CD8-positive, alpha-beta memory T cell (primary cell): Measurements from ENCODE around the gene ALPL. TPM values are rescaled to one million over a fixed set of nuclear protein-coding genes. Genes with fewer than 3 reads are reported as not detected.

ENCODE experiments used
- CTCF ChIA-PET: fragments of 350-600 bp; sonication (Branson Sonifier 250); formaldehyde crosslinking; loops from one replicate; lab custom pipeline; 2021; ENCODE audit warnings: antibody characterized with exemption; lab: Charles Lee
- POLR2A ChIA-PET: fragments of 350-600 bp; sonication (Branson Sonifier 250); formaldehyde crosslinking; loops from one replicate; lab custom pipeline; 2021; ENCODE audit warnings: antibody characterized with exemption; lab: Charles Lee
- DNase-seq, 5 donors: peaks; one replicate each; pipeline versions ENCODE4 v3.0.0 to v3.0.0-alpha.2; 2020 to 2022; ENCODE audit warnings: mixed read lengths in 1 of 5
- H3K27ac ChIP-seq: one replicate; pipeline ENCODE4 v1.7.0; 2013; ENCODE audit warnings: low read depth, mild to moderate bottlenecking, low read length, moderate library complexity
- H3K27me3 ChIP-seq: 2 replicates; pipeline ENCODE4 v1.7.0; 2013; ENCODE audit warnings: low read length, mild to moderate bottlenecking; ENCODE audit not compliant: insufficient read depth, poor library complexity, severe bottlenecking
- H3K36me3 ChIP-seq: 2 replicates; pipeline ENCODE4 v1.7.0; 2013; ENCODE audit warnings: mild to moderate bottlenecking, low read length, moderate library complexity; ENCODE audit not compliant: insufficient read depth
- H3K4me1 ChIP-seq: 2 replicates; pipeline ENCODE4 v1.7.0; 2013; ENCODE audit warnings: mild to moderate bottlenecking, low read length, moderate library complexity; ENCODE audit not compliant: insufficient read depth
- H3K4me3 ChIP-seq: 2 replicates; pipeline ENCODE4 v1.7.0; 2013; ENCODE audit warnings: mild to moderate bottlenecking, low read length
- H3K9me3 ChIP-seq: 2 replicates; pipeline ENCODE4 v1.7.0; 2013; ENCODE audit warnings: mild to moderate bottlenecking, low read length
- H3K27ac Mint-ChIP-seq, 8 donors: one replicate each; pipeline ENCODE4 v1.8.0; 2020 to 2021; ENCODE audit warnings: mixed read lengths in 8 of 8, mild to moderate bottlenecking in 6 of 8, inconsistent platforms in 3 of 8, moderate library complexity in 3 of 8
- H3K27me3 Mint-ChIP-seq, 2 donors: one replicate each; pipeline ENCODE4 v1.8.0; 2020 to 2021; ENCODE audit warnings: mixed read lengths in 2 of 2, mild to moderate bottlenecking in 1 of 2, moderate library complexity in 1 of 2
- H3K36me3 Mint-ChIP-seq, 3 donors: one replicate each; pipeline ENCODE4 v1.8.0; 2020 to 2021; ENCODE audit warnings: mixed read lengths in 3 of 3, inconsistent platforms in 1 of 3, mild to moderate bottlenecking in 1 of 3
- H3K4me1 Mint-ChIP-seq, 3 donors: one replicate each; pipeline ENCODE4 v1.8.0; 2020 to 2021; ENCODE audit warnings: mixed read lengths in 3 of 3, inconsistent platforms in 1 of 3, mild to moderate bottlenecking in 1 of 3
- H3K4me3 Mint-ChIP-seq, 7 donors: one replicate each; pipeline ENCODE4 v1.8.0; 2020 to 2021; ENCODE audit warnings: mixed read lengths in 7 of 7, mild to moderate bottlenecking in 6 of 7, moderate library complexity in 4 of 7, inconsistent platforms in 2 of 7
- H3K9me3 Mint-ChIP-seq, 5 donors: one replicate each; pipeline ENCODE4 v1.8.0; 2020 to 2022; ENCODE audit warnings: mixed read lengths in 5 of 5, mild to moderate bottlenecking in 3 of 5, moderate library complexity in 2 of 5, inconsistent platforms in 1 of 5
- polyA plus RNA-seq: library from polyadenylated mRNA; unstranded; fragments of 300-500 nt; fragmentation: Illumina TruSeq; gene quantifications from one replicate; pipeline ENCODE4 v1.2.3, GENCODE V29; 2021
- total RNA-seq, 2 experiments: library from RNA; stranded (reverse); gene quantifications; one replicate each; pipeline ENCODE4 v1.2.3, GENCODE V29; 2021

ALPL gene
- total and polyA plus RNA-seq, 3 experiments from 2014 or later: not detected

DNA sequence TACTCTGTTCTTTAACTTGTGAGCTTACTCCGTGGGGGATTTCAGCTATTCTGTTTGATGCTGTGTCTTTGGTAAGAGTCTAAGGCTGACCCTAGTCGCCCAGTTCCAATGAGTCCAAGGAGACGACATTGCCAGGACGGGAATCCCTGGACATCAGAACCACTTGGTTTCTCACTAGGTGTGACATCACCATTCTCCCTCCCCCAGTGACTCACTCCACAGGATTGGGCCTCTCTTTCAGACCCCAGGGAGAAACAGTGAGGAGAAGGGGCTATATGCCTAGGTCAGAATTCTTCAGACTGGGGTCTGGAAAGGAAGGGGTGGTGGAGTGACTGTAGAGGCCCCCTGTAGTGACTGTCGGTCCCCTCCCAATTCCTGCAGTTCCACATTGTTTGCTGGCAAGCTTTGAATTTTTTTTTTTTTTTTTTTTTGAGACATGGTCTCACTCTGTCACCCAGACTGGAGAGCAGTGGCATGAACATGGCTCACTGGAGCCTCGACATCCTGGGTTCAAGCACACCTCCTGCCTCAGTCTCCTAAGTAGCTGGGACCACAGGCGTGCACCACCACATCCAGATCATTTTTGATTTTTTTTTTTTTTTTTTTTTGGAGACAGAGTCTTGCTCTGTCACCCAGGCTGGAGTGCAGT lies 21.3 kb downstream of the ALPL start:
- peak in 1 of 5 donors; percentile 19 for DNase-seq
- ChIA-PET POLR2A (no interaction called here), CTCF (no interaction called here)
- peaks cover 0 to 6% (median 5%) of the 10 kb centered on the region in 3 donors for H3K4me1 Mint-ChIP-seq
- no peak overlapping the region for H3K4me3 ChIP-seq
- H3K9me3 ChIP-seq: no peaks in the 10 kb centered on the region
- no peaks in the 10 kb centered on the region for H3K4me1 ChIP-seq
- H3K4me3 Mint-ChIP-seq: no peak overlapping the region
- H3K27me3 ChIP-seq: no peaks in the 10 kb centered on the region
- H3K27me3 Mint-ChIP-seq: peaks cover 16 to 19% of the 10 kb centered on the region in 2 donors
- H3K27ac ChIP-seq: no peak overlapping the region
- H3K27ac Mint-ChIP-seq: no peak overlapping the region
- H3K9me3 Mint-ChIP-seq: no peaks in the 10 kb centered on the region
- H3K36me3 ChIP-seq: no peaks in the 10 kb centered on the region
- no peaks in the 10 kb centered on the region for H3K36me3 Mint-ChIP-seq

DNA sequence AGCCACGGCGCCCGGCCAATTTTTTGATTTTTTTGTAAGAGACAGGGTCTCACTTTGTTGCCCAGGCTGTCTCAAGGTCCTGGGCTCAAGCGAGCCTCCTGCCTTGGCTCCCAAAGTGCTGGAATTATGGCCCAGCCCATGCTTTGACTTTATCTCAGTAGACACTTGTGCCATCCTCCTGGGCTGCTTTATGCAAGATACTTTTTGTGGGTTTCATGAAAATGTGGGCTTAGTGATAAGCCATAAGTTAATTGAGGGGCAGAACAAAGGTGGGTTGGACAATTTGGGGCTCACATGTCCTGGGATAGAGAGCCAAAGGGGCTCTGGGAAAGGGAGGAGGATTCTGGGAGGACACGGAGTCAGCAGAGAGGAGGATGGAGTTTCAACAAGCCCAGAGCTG lies 22.0 kb downstream of the ALPL start:
- no peak for DNase-seq
- H3K4me3 Mint-ChIP-seq: no peak overlapping the region
- H3K27me3 Mint-ChIP-seq: peaks cover 16 to 19% of the 10 kb centered on the region in 2 donors
- no peaks in the 10 kb centered on the region for H3K36me3 Mint-ChIP-seq
- no peaks in the 10 kb centered on the region for H3K36me3 ChIP-seq
- ChIA-PET CTCF (no interaction called here), POLR2A (no interaction called here)
- peaks cover 0 to 6% (median 5%) of the 10 kb centered on the region in 3 donors for H3K4me1 Mint-ChIP-seq
- no peak overlapping the region for H3K27ac ChIP-seq
- H3K27me3 ChIP-seq: no peaks in the 10 kb centered on the region
- no peaks in the 10 kb centered on the region for H3K9me3 Mint-ChIP-seq
- no peak overlapping the region for H3K4me3 ChIP-seq
- H3K9me3 ChIP-seq: no peaks in the 10 kb centered on the region
- H3K4me1 ChIP-seq: no peaks in the 10 kb centered on the region
- peak overlapping the region in 1 of 8 donors; percentile 55 for H3K27ac Mint-ChIP-seq

DNA sequence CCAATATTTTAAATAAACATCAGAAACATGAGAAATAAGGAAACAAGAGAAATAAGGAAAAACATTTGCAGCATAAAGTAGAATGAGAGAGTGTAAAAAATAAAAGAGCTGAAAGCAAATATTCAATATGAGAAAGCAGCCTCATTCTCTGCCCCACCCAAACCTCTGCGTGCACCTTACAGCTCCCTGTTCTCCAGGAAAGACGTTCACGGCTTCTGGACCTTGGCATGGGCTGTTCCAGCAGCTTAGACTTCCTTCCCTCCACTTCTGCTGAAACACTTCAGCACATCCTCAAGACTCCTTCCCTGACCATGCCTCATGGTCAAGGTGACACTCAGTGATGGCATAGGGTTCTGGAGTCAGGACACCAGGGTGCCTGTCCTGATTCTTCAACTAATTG lies 23.3 kb downstream of the ALPL start:
- Mint-ChIP-seq H3K4me1 (no peaks in the 10 kb centered on the region), H3K9me3 (no peaks in the 10 kb centered on the region), H3K27me3 (peaks cover 16 to 19% of the 10 kb centered on the region in 2 donors), H3K4me3 (no peak overlapping the region), H3K36me3 (no peaks in the 10 kb centered on the region), H3K27ac (no peak overlapping the region)
- Histone ChIP-seq H3K4me1 (no peaks in the 10 kb centered on the region), H3K9me3 (no peaks in the 10 kb centered on the region), H3K27ac (no peak overlapping the region), H3K4me3 (no peak overlapping the region), H3K27me3 (no peaks in the 10 kb centered on the region), H3K36me3 (no peaks in the 10 kb centered on the region)
- ChIA-PET CTCF (no interaction called here), POLR2A (no interaction called here)
- no peak for DNase-seq

DNA sequence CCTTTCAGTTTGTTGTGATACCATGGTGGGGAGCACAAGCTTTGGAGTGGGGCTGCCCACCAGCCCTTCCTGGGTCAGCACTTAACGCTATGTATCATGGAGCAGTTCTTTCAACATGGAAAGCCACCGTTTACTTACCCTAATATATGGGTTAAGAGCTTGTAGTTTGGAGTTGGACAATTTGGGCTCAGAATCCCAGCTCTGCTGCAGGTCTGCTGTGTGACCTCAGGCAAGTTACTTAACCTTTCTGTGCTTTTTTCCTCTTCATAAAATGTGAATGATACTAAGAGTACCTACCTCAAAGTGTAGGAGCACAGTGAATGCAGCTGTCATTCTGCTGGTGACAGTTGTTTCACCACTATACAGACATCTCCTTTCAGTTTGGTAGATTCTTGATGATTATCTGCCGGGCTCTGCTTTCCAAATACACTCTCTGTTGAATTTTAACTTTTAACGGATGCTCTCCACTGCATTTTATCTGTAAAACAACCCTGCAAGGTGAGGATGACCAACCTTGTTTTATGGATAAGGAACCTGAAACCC lies 23.8 kb downstream of the ALPL start:
- no peak overlapping the region for H3K27ac Mint-ChIP-seq
- no peaks in the 10 kb centered on the region for H3K9me3 Mint-ChIP-seq
- H3K36me3 Mint-ChIP-seq: no peaks in the 10 kb centered on the region
- no peaks in the 10 kb centered on the region for H3K36me3 ChIP-seq
- no peak for DNase-seq
- no peak overlapping the region for H3K4me3 ChIP-seq
- H3K4me1 Mint-ChIP-seq: no peaks in the 10 kb centered on the region
- H3K27ac ChIP-seq: no peak overlapping the region
- CTCF ChIA-PET: no interaction called here
- H3K9me3 ChIP-seq: no peaks in the 10 kb centered on the region
- POLR2A ChIA-PET: no interaction called here
- H3K27me3 ChIP-seq: no peaks in the 10 kb centered on the region
- no peak overlapping the region for H3K4me3 Mint-ChIP-seq
- H3K27me3 Mint-ChIP-seq: peaks cover 20 to 25% of the 10 kb centered on the region in 2 donors
- no peaks in the 10 kb centered on the region for H3K4me1 ChIP-seq

DNA sequence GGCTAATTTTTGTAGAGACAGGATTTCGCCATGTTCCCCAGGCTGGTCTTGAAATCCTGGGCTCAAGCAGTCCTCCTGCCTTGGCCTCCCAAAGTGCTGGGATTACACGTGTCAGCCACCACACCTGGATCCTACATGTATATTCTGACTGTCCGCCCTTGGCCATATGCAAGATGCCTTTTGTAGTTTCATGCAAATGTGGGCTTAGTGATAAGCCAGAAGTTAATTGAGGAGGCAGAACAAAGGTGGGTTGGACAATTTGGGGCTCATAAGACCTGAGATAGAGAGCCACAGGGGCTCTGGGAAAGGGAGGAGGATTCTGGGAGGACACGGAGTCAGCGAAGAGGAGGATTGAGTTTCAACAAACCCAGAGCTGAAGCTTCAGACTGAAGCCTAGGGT lies 24.9 kb downstream of the ALPL start:
- H3K27ac Mint-ChIP-seq: no peak overlapping the region
- no peaks in the 10 kb centered on the region for H3K9me3 Mint-ChIP-seq
- peaks cover 23 to 36% of the 10 kb centered on the region in 2 donors for H3K27me3 Mint-ChIP-seq
- ChIA-PET POLR2A (no interaction called here), CTCF (no interaction called here)
- H3K4me3 Mint-ChIP-seq: no peak overlapping the region
- no peaks in the 10 kb centered on the region for H3K4me1 Mint-ChIP-seq
- no peak overlapping the region for H3K27ac ChIP-seq
- H3K4me1 ChIP-seq: no peaks in the 10 kb centered on the region
- no peaks in the 10 kb centered on the region for H3K36me3 Mint-ChIP-seq
- H3K27me3 ChIP-seq: no peaks in the 10 kb centered on the region
- no peak overlapping the region for H3K4me3 ChIP-seq
- no peaks in the 10 kb centered on the region for H3K9me3 ChIP-seq
- no peak for DNase-seq
- H3K36me3 ChIP-seq: no peaks in the 10 kb centered on the region

DNA sequence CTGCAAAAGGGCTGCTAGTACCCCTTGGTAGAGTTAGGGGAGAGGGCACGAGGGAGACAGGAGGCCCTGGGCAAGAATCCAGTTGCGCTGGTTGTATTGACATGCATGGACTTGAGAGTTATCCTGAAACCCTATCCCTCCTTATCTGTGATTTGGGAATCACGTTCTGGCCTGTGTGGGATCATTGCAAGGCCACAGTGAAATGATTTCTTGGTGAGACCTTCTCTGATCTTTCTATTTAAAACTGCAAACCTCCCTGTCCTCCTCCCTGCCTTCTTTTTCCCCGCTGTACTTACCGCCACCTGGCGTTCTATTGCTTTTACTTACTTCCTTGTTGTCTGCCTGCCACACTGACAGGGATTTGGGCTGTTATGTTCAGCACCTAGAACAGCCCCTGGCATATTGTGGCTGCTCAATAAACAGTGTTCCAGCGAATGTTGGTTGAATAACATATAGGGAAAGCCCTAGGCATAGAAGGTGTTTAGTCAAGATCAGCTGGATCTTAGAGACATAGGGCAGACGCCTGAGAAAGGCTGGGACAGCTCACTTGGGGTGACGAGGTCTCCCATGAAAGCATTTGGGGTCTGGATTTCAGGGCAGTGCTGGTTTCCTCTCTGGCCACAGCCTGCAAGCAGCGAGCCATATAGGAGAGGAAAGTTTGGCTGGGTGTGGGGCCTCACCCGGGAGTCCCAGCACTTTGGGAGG lies 25.6 kb downstream of the ALPL start:
- Histone ChIP-seq H3K27me3 (no peaks in the 10 kb centered on the region), H3K9me3 (no peaks in the 10 kb centered on the region), H3K4me1 (no peaks in the 10 kb centered on the region), H3K36me3 (no peaks in the 10 kb centered on the region), H3K4me3 (no peak overlapping the region), H3K27ac (no peak overlapping the region)
- ChIA-PET CTCF (no interaction called here), POLR2A (no interaction called here)
- no peak overlapping the region for H3K27ac Mint-ChIP-seq
- DNase-seq: no peak
- H3K4me1 Mint-ChIP-seq: no peaks in the 10 kb centered on the region
- H3K27me3 Mint-ChIP-seq: peaks cover 23 to 37% of the 10 kb centered on the region in 2 donors
- no peaks in the 10 kb centered on the region for H3K36me3 Mint-ChIP-seq
- H3K4me3 Mint-ChIP-seq: no peak overlapping the region
- no peaks in the 10 kb centered on the region for H3K9me3 Mint-ChIP-seq

DNA sequence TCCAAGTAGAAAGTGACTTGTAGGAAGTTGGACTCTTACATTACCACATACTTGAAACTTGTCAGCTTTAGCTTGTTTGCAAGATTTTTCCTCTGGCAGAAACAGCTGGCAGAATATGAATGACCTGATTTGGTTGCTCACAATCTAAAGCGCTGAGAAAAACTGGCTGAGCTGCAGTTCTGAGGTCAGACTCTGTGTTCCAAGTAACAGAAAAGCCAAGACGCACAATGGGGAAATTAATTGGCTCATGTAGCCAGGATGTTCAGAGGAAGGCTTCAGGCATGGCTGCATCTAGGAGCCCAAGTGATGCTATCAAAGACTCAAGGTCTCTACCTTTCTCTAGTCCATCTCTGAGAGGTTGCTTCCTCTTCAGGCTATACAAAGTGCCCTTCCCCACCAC lies 27.0 kb downstream of the ALPL start:
- no peaks in the 10 kb centered on the region for H3K9me3 ChIP-seq

DNA sequence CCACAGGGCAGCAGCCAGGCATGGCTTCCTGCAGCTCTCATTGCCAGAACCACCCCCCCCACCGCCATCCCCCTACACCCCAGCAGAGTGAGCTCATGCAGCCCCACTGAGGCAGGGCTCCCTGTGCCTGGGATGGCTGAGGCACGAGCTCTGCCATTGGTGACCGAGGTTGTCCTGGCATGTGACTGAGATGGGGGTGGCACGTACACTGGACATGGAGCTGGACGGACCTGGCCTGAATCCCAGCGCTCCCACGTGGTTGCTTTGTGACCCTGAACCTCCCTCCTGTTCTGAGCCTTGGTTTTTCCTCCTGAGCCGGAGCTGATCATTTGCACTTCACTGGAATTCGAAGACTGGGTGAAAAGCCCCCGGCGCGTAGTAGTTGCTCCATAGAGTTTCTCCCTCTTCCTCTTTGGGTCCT lies 28.3 kb downstream of the ALPL start:
- no peaks in the 10 kb centered on the region for H3K4me1 Mint-ChIP-seq
- DNase-seq: peak in 1 of 5 donors; percentile 24
- H3K27me3 ChIP-seq: peaks cover 4% of the 10 kb centered on the region
- ChIA-PET POLR2A (no interaction called here), CTCF (no interaction called here)
- H3K36me3 Mint-ChIP-seq: no peaks in the 10 kb centered on the region
- no peak overlapping the region for H3K4me3 ChIP-seq
- no peaks in the 10 kb centered on the region for H3K4me1 ChIP-seq
- no peaks in the 10 kb centered on the region for H3K9me3 ChIP-seq
- H3K27me3 Mint-ChIP-seq: peaks cover 19 to 43% of the 10 kb centered on the region in 2 donors
- H3K36me3 ChIP-seq: no peaks in the 10 kb centered on the region
- H3K4me3 Mint-ChIP-seq: no peak overlapping the region
- no peaks in the 10 kb centered on the region for H3K9me3 Mint-ChIP-seq
- H3K27ac ChIP-seq: no peak overlapping the region
- H3K27ac Mint-ChIP-seq: no peak overlapping the region

More for the DNA sequence above, 27.0 kb downstream of the ALPL start:
- Mint-ChIP-seq H3K4me3 (no peak overlapping the region), H3K27ac (no peak overlapping the region), H3K4me1 (no peaks in the 10 kb centered on the region), H3K27me3 (peaks cover 25 to 45% of the 10 kb centered on the region in 2 donors), H3K9me3 (no peaks in the 10 kb centered on the region), H3K36me3 (no peaks in the 10 kb centered on the region)
- H3K36me3 ChIP-seq: no peaks in the 10 kb centered on the region
- H3K4me1 ChIP-seq: no peaks in the 10 kb centered on the region
- H3K4me3 ChIP-seq: no peak overlapping the region
- peaks cover 4% of the 10 kb centered on the region for H3K27me3 ChIP-seq
- CTCF ChIA-PET: no interaction called here
- no peak for DNase-seq
- POLR2A ChIA-PET: no interaction called here
- no peak overlapping the region for H3K27ac ChIP-seq
